Measurements from ENCODE around the gene ZNF836. TPM values are rescaled to one million over a fixed set of nuclear protein-coding genes. Genes with fewer than 3 reads are reported as not detected.

Gene ZNF836
- total RNA-seq, 1 donor from 2014 or later: 4.8 TPM

GRCh38 chr19:52138278-52138982, 33.0 kb downstream of the ZNF836 start:
- no peak for DNase-seq (ENCODE audit: low read depth)
- no peak for TF ChIP-seq CTCF (IDR thresholded peaks at IDR 0.05; ENCODE audit: insufficient read depth, low read length, poor library complexity, severe bottlenecking)
- peak overlapping the region; percentile 77 for H3K4me3 ChIP-seq (ENCODE audit: low read depth, low read length)
- H3K27me3 ChIP-seq (ENCODE audit: control insufficient read depth, insufficient read depth, low read length): no peaks in the 10 kb centered on the region
- no peaks in the 10 kb centered on the region for H3K36me3 ChIP-seq (ENCODE audit: control insufficient read depth, insufficient read depth, low read length)

- no peak for TF ChIP-seq CTCF (IDR thresholded peaks at IDR 0.05; ENCODE audit: insufficient read depth, low read length, poor library complexity, severe bottlenecking)
- Histone ChIP-seq H3K4me3 (ENCODE audit: low read depth, low read length) (no peak overlapping the region), H3K27me3 (ENCODE audit: control insufficient read depth, insufficient read depth, low read length) (no peaks in the 10 kb centered on the region), H3K36me3 (ENCODE audit: control insufficient read depth, insufficient read depth, low read length) (no peaks in the 10 kb centered on the region)
- DNase-seq (ENCODE audit: low read depth): no peak
These were observed 51.1 kb downstream of the ZNF836 start for GRCh38 chr19:52120286-52120685.

DNA sequence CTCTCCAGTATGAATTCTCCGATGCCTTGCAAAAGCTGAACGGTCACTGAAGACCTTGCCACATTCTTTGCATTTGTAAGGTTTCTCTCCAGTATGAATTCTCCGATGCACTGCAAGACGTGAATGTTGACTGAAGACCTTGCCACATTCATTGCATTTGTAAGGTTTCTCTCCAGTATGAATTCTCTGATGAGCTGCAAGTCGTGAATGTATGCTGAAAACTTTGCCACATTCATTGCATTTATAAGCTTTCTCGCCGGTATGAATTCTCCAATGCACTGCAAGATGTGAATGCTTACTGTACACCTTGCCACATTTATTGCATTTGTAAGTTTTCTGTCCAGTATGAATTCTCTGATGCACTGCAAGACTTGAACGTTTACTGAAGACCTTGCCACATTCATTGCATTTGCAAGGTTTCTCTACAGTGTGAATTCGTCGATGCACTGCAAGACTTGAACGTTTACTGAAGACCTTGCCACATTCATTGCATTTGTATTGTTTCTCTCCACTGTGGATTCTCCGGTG, 55.8 kb downstream of the ZNF836 start:
- no peak for DNase-seq (ENCODE audit: low read depth)
- no peak for TF ChIP-seq CTCF (IDR thresholded peaks at IDR 0.05; ENCODE audit: insufficient read depth, low read length, poor library complexity, severe bottlenecking)
- H3K27me3 ChIP-seq (ENCODE audit: control insufficient read depth, insufficient read depth, low read length): no peaks in the 10 kb centered on the region

DNA sequence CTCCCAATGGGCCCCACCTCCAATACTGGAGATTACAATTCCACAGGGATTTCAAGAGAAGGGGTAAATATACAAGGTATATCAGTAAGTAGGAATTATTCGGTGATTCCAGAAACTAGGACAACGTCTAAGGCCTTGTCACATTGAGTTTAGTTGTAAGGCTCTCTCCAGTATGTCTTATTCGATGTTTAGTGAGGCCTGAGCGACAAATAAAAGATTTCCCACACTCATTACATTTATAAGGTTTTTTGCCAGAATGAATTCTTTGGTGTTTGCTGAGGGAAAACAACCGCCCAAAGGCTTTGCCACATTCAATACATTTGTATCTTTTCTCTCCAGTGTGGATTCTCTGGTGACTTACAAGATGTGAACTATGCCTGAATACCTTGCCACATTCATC, 56.7 kb downstream of the ZNF836 start:
- Histone ChIP-seq H3K4me3 (ENCODE audit: low read depth, low read length) (no peak overlapping the region), H3K36me3 (ENCODE audit: control insufficient read depth, insufficient read depth, low read length) (no peaks in the 10 kb centered on the region), H3K27me3 (ENCODE audit: control insufficient read depth, insufficient read depth, low read length) (no peaks in the 10 kb centered on the region)
- no peak for TF ChIP-seq CTCF (IDR thresholded peaks at IDR 0.05; ENCODE audit: insufficient read depth, low read length, poor library complexity, severe bottlenecking)
- no peak for DNase-seq (ENCODE audit: low read depth)

More for the DNA sequence above, 55.8 kb downstream of the ZNF836 start:
- Histone ChIP-seq H3K4me3 (ENCODE audit: low read depth, low read length) (no peak overlapping the region), H3K36me3 (ENCODE audit: control insufficient read depth, insufficient read depth, low read length) (no peaks in the 10 kb centered on the region)

GRCh38 chr19:52112624-52113023, 58.8 kb downstream of the ZNF836 start:
- no peaks in the 10 kb centered on the region for H3K27me3 ChIP-seq (ENCODE audit: control insufficient read depth, insufficient read depth, low read length)
- no peak overlapping the region for H3K4me3 ChIP-seq (ENCODE audit: low read depth, low read length)
- DNase-seq (ENCODE audit: low read depth): no peak
- no peaks in the 10 kb centered on the region for H3K36me3 ChIP-seq (ENCODE audit: control insufficient read depth, insufficient read depth, low read length)
- no peak for TF ChIP-seq CTCF (IDR thresholded peaks at IDR 0.05; ENCODE audit: insufficient read depth, low read length, poor library complexity, severe bottlenecking)

GRCh38 chr19:52110780-52111179, 60.6 kb downstream of the ZNF836 start:
- no peak for TF ChIP-seq CTCF (IDR thresholded peaks at IDR 0.05; ENCODE audit: insufficient read depth, low read length, poor library complexity, severe bottlenecking)
- Histone ChIP-seq H3K36me3 (ENCODE audit: control insufficient read depth, insufficient read depth, low read length) (no peaks in the 10 kb centered on the region), H3K27me3 (ENCODE audit: control insufficient read depth, insufficient read depth, low read length) (no peaks in the 10 kb centered on the region), H3K4me3 (ENCODE audit: low read depth, low read length) (no peak overlapping the region)
- DNase-seq (ENCODE audit: low read depth): no peak

Data from kidney epithelial cell (primary cell).